GM18519 (cell line): ENCODE measurements around the gene CPSF7.
"Not testable (repeated sequence)": the region's sequence is repeated elsewhere in the genome, so short reads cannot be mapped to it uniquely, and the experiment has no call there.

ENCODE experiments used
- ATAC-seq: cut with Tn5 transposase; IDR thresholded peaks from one replicate; pipeline ENCODE4 v1.9.1; 2021; ENCODE audit warnings: mild to moderate bottlenecking, moderate library complexity; ENCODE audit not compliant: unreplicated experiment, low FRiP score

The CPSF7 gene, protein sequence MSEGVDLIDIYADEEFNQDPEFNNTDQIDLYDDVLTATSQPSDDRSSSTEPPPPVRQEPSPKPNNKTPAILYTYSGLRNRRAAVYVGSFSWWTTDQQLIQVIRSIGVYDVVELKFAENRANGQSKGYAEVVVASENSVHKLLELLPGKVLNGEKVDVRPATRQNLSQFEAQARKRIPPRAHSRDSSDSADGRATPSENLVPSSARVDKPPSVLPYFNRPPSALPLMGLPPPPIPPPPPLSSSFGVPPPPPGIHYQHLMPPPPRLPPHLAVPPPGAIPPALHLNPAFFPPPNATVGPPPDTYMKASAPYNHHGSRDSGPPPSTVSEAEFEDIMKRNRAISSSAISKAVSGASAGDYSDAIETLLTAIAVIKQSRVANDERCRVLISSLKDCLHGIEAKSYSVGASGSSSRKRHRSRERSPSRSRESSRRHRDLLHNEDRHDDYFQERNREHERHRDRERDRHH

DNA sequence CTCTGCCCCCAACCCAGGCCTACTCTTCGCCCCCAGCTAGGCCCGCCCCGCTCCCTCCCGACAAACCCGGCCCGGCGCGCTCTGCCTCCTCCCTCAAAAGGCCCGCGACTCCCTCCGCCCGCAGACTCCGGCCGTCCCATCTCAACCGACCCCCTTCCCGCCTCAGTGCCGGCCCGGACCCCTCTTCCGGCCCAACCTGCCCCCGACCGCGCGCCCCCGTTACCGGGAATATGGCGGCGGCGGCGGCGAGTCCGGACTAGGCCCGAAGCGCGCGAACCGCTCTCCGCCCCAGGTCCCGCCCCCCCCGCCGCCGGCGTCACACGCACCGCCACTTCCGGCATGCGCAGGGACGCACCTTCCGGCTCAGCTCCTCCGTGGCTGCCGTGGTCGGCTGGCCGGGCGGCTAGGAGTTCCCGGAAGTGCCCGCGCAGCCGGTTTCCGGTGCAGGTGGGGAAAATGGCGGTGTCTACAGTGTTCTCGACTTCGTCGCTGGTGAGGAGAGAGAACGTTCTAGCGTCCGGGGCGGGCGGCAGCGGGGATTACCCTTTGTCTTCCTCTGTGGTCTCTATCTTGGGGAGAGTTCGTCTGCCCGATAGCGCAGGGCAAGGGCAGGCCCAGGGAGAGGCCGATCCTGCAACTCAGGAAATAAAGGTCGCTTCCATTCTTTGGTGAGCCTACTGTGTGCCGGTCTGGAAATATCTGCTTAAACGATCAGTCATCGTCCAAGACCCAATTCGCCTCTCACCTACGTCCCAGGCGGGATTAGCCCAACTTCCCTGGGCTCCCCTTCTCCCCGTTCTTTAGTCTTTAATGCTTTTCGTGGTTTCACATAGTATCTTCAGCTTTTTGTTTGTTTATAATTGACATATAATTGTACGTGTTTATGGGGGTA lies at the start of gene CPSF7, which contains the start of gene SDHAF2:
Gene CPSF7 (minus strand): TSS at position 285 of the 892 bp plus-strand sequence. CDS start 740 bp downstream, outside the sequence.
Gene SDHAF2 (plus strand): TSS at position 434 of the 892 bp plus-strand sequence. CDS start 23 bp downstream, at position 457.
- peak; percentile 74 for ATAC-seq

DNA sequence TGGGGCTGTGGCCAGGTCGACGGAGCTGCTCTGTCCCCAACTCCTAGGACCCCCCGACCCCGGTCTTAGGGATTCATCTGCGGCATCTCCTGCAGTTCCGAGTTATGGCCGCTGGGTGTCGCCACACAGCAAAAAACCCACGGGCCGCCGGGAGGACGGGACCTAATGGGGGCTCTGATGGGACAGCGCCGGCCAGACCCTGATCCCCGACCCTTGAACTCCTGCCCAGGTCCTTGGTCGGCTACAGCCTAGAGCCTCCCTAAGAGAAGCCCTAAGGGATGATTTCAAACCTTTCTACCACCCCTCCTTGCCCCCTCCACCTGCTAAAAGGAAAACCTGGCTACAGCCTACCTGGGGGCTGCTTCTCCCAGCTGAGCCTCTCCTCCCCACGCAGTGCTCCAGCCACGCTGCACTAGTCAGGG lies 48.0 kb upstream of the CPSF7 start:
- no peak for ATAC-seq

DNA sequence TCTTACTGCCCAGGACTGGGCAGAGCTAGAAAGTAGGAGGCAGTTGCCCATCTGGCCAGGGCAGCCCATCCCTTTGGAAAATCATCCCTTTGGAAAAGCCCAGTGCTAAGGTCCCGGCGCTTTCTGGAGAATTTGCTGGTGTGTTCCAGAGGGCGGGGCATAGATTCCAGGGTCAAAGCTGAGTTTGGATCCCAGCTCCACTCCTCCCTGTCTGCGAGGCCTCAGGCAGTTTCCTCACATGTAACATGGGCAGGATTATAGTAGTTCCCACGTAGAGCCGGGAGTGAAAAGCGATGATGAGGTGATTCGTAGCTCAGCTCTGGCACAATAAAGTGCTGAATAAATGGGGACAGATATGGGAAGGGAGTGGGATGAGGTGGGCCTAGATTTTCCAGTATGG lies 47.4 kb upstream of the CPSF7 start:
- no peak for ATAC-seq

DNA sequence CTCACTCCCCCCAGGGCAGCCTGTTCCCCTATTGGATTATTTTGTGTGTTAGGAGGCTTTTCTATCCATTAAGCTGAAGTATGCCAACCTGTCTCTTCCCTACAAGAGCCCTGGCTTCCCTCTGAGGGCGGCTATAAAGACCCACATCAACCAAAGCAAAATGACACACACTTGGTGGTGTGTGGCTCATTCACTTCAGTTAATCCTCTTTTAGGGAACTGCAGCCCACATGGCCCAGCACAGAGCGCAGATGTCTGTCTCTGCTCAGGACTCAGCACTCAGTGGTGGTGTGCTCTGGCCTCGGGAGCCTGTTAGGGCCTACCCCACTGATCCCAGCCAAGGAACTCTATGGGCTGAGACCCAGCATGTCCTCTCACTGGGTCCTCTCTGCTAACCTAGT lies 46.6 kb upstream of the CPSF7 start:
- ATAC-seq: no peak

DNA sequence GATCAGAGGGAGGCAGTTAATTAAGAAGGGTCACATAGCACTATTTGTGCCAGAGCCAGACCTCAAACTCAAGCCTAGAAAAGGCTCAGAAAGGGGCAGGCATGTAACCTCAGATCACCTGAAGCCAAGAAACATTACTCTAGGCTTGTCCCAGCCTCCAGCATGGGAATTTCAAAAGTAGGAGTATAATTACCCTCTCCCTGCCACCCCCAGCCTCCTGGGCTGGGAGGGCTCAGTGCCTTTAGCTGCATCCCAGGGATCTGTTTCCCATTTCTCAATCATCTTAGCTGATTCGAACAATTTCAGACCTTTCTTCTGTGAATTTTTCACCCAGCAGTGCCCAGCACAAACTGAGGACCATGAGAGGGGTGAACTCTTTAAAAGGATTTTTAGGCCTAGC lies 45.7 kb upstream of the CPSF7 start:
- no peak for ATAC-seq

DNA sequence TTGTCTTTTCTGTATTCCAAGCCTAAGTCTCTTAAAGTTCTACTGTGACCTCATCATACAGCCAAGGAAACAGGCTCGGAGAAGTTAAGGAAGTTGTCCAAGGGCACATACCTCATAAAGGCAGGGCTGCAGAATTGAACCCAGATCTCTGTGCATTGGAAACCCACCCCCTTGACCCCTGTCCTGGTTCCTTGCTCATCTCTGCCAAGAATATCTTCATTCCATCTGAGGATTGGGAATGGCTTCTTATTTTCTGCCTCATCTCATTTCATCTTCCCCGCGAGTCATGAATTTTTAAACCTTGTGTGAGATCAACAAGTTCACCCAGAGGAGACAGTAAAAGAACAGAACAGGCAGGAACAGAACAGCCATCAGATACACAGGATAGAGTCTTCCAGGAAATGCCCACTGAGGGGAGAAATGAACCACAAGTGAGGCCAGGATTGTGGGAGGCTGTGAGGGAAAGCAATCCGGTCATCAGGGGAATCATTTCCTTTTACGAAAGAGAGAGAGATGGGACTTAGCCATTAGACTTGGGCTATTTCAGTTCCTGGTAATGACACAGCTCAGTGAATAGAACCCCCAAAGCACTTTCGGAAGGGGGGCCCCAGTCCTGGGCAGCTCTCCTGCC lies 44.4 kb upstream of the CPSF7 start:
- no peak for ATAC-seq

DNA sequence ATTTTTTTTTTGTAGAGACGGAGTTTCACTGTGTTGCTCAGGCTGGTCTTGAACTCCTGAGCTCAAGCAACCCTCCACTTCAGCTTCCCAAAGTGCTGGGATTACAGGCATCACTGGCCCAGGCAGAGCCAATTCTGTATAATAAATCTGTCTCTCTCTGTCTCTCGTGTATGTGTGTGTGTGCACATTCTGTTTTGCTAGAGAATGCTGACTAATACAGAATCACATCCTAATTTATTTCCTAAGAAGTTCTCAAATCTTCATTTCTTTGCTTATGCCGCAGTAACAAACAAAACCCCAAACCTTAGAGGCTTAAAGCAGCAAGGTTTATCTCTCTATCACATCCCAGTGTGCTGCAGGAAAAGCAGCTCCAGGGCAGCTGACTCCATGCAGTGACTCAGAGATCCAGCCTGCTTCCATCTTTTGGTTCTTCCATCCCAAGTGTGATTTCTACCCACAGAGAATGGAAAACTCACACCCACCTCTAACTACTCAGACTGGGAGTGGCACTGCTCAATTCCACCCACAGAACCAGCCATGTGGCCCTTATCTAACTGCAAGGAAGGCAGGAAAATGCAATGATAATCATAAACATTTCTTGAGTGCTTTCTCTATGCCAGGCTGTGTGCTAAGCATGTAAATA lies 43.7 kb upstream of the CPSF7 start:
- no peak for ATAC-seq

DNA sequence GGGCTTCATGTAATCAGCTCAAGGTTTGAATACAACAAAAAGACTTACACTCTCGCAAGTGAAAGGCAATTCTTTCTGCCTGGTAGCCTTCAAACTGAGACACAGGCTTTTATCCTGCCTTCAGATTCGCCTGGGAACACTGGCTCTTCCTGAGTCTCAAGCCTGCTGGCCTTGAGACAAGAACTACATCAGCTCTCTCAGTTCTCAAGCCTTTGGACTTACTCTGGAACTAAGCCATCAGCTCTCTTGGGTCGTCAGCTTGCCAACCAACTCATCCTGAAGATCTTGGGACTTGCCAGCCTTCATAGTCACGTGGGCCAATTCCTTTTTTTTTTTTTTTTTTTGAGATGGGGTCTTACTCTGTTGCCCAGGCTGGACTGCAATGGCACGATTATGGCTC lies 43.1 kb upstream of the CPSF7 start:
- ATAC-seq: no peak

DNA sequence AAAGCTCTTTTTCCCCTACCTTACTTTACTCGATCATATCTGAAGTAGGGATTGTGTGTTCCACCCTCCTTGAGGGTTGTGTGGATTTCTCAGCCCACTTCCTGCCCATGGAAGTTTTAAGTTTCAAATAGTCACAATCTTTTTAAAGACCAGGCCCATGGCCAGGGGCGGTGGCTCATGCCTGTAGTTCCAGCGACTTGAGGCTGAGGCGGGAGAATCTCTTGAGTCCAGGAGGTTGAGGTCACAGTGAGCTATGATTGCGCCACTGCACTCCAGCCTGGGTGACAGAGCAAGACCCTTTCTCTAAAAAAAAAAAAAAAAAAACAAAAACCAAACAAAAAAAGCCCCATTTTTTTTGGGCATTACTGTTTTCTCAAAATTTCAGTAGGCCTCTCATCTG lies 42.5 kb upstream of the CPSF7 start:
- no peak for ATAC-seq

DNA sequence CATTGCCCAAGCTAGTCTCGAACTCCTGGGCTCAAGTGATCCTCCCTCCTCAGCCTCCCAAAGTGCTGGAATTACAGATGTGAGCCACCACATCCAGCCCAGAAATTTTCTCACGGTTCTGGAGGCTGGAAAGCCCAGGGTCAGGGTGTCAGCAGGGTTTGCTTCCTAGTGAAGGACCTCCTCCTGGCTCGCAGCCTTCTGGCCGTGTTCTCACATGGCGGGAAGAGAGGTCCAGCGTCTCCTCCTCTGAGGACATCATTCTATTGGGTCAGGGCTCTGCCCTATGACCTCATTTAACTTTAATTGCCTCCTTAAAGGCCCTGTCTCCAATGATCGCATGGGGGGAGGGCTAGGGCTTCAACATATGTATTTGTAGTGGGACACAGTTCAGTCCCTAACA lies 38.2 kb upstream of the CPSF7 start:
- no peak for ATAC-seq

DNA sequence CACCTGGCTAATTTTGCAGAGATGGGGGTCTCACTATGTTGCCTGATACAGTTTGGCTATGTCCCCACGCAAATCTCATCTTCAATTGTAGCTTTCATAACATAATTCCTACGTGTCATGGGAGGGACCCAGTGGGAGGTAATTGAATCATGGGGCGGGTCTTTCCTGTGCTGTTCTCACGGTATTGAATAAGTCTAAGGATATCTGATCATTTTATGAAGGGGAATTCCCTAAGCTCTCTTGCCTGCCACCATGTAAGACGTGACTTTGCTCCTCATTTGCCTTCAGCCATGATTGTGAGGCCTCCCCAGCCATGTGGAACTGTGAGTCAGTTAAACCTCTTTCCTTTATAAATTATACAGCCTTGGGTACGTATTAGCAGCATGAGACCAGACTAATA lies 37.8 kb upstream of the CPSF7 start:
- not testable (repeated sequence) for ATAC-seq

DNA sequence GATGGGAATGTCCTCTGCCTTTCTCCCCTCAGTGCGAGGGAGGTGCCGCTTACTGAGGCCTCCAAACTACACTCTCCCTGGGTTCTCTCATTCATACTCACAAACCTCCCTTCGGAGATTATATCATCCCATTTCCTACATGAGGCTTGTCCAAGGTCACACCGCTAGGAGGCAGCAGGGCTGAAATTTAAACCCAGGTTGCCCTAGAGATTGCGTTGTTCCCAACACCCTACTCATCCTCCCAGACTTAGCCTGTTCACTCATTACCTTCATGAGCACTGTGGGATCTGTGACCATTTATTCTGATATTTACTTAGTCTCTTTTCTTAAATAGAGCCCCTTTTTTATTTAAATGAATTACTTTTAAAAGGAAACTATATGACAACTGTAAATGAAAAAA lies 31.2 kb upstream of the CPSF7 start:
- ATAC-seq: no peak

DNA sequence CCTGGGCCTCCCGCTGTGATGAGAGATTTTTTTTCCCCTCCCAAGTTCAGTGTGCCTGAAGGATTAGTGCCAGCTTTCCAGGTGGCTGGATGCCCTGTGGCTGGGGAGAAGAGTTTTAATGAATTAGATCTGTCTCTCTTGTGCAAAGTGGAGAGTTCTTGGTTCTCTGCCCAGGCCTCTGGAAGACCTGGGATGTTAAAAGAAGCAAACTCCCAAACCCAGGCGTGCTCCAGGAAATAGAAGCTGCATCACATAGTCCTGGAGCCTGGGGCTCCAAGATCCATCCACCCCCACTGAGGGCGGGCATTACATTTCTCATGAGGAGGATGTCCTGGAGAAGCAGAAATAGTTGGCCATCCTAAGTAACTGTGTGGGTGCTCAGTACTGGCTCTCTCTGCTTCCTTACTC lies 30.7 kb upstream of the CPSF7 start:
- no peak for ATAC-seq

DNA sequence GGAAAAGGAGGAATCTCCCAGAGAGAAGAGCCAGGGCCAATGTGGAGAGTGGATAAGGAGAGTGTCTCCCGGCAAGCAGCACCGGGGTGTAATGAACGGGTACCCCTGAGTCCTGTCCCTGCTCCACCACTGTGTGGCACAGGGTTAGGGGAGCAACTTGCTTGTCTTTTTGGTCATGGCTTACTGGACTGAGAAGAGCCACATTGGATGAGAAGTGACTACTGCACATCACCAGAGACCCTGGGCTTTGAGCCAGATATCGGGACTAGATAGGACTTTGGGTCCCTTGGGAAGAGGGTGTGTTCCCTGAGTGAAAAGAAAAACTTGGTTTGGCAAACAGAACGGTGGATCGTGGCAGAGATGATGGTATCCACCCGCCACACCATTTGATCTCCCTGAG lies 24.7 kb upstream of the CPSF7 start:
- ATAC-seq: no peak

DNA sequence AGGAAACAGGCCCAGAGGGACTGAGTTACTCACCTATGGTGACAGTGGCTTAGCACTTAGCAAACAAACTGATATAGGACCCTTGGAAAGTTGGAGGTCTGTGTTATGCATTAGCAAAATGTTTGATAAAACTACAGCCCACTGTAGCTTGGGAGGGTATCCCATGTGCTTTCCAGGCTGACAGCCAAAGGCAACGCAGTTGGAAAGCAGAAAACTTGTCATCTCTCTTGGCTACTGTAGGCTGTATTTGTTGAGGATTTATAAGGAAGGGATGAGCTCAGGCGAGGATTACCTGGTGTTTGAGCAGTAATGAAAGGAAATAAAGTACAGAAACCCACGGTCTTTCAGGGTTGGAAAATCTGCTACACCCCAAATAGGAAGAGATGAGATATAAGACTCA lies 23.9 kb upstream of the CPSF7 start:
- ATAC-seq: no peak

DNA sequence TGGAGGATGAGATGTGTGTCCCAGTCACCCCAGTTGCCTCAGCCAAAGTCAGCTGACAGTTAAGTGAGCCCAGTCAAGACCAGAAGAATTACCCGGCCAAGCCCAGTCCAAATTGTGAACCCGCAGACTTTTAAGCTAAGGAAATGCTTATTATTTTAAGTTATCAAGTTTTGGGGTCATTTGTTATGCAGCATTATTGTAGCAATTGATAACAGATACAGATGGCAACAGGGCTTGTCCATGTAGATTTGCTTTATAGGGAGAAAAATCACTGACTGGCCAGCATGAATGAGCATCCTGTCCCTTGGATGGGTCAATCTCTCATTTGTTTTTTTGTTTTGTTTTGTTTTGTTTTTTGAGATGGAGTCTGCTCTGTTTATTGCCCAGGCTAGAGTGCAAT lies 23.1 kb upstream of the CPSF7 start:
- no peak for ATAC-seq

DNA sequence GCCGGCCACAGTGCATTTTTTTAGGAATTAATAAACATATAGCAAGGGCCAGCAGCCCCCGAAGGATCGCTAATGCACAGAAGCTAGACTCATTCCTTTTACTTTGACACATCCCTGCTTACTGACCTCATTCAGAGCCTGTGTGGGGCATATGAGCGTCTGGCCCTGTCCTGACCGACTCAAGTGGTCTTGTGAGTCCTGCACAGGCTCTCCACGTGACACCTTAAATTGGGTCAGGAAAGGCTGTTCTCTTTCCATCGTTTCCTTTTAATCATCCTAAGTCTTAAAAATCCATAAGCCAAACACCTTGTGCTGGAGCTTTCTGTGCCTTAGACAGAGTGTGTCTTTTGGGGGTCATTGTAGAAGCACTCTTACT lies 18.8 kb upstream of the CPSF7 start:
- no peak for ATAC-seq

DNA sequence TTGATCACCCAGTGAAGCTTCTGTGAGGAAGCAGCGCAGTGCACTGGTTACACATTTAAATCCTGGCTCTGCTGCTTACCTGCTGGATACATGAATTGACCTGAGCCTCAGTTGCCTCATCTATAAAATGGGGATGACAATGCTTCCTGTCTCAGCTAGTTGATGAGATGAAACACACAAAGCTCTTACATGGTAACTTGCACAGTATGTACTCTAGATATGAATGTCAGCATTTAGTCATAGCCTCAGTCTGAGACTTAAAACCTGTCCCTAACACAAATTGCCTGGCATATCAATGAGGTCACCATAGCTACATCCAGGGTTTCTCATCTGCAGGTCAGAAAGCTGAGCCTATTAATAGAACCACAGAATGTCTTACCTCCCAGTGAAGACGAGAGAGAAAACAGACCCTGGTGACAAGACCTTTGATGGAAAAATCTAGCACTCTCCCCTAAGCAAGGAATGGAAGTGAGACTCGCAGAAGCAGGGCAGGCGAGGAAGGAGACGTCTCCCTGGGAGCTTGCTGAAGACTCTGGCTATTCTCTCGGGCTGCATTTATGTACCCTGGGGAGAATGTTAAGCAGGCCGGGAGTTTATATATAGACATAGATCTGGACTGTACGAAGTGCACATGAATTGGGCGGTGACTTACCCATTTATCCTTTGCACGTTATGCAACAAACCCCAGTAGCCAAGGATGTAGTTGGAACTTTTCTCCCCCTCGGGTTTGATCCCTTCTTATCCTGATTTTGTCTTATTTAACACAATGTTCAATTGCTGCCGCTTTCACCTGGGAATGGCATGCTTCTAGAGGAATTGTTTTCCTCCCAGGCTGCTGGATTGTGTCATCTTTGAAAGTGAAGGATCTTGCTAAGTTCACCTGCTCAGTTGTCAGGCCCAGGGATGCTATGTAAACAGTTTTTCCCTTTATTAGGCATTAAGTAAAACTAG lies 18.1 kb upstream of the CPSF7 start:
- no peak for ATAC-seq

DNA sequence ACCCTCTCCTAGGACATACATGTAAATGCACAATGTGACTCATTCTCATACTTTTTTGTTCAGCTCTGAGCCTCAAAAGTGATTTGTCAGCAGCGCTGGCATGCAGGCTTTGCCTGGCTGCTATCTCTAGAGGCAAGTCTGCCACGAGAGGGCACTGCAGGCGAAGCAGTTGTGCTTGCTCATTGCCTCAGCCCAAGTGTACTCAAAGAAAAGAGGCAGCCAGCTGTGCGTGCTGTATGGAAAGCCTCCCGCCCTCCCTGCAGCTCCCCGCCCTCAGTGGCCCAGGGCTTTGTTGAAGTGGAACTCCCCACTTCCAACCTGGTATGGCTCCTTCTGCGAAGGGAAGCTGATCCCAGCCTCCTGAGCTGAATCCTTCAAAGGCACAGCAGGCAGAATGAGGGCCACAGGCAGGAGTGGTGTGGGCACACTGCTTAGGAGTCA lies 16.5 kb upstream of the CPSF7 start:
- ATAC-seq: no peak
